HCT116 (cell line): ENCODE results near the gene DOCK3. TPM values are rescaled to one million over a fixed set of nuclear protein-coding genes. Genes with fewer than 3 reads are reported as not detected.

ENCODE experiments used
- ATAC-seq: fragments of 200-7000 bp; cut with Tn5 transposase; 2 replicates; pipeline ENCODE4 v1.9.1; 2020; ENCODE audit warnings: mild to moderate bottlenecking, moderate library complexity
- BruUV-seq: library from RNA; stranded (reverse); fragments of 400-500 nt; replicated peaks from 2 replicates; lab custom pipeline; 2021; lab: Mats Ljungman, UMichigan
- CTCF ChIA-PET: fragments of 300-600 bp; sonication (Branson Sonifier 250); formaldehyde crosslinking; loops from one replicate; lab custom pipeline; 2021; ENCODE audit warnings: antibody characterized with exemption; lab: Charles Lee
- POLR2A ChIA-PET: fragments of 300-600, 350-600 bp; sonication (Branson Sonifier 250); formaldehyde crosslinking; loops from one replicate; lab custom pipeline; 2021; ENCODE audit warnings: antibody characterized with exemption; lab: Charles Lee
- RAD21 ChIA-PET, 2 experiments: fragments of 300-600 bp; sonication (Branson Sonifier 250); formaldehyde crosslinking; loops; one replicate each; lab custom pipeline; 2023; ENCODE audit warnings: low total read pairs in 2 of 2; ENCODE audit not compliant: uncharacterized antibody in 2 of 2, unreplicated experiment in 2 of 2, low non-redundant PET in 1 of 2; lab: Charles Lee
- DNase-seq: peaks from one replicate; pipeline ENCODE4 v3.0.0-alpha.2; 2010; ENCODE audit warnings: low read depth, low spot score
- H2AFZ ChIP-seq: fragments of 200-600 bp; shearing (Covaris generic), sonication (generic); 2 replicates; pipeline ENCODE4 v1.6.1; 2017; ENCODE audit warnings: low read depth, mixed run types, mixed read lengths, antibody characterized with exemption, low read length; ENCODE audit not compliant: poor library complexity, severe bottlenecking
- H3K27ac ChIP-seq: 2 replicates; pipeline ENCODE4 v1.5.1; 2012; ENCODE audit warnings: low read depth, low read length
- H3K27me3 ChIP-seq: fragments of 200-600 bp; sonication (generic); 2 replicates; pipeline ENCODE4 v1.6.1; 2016; ENCODE audit warnings: mixed run types, low read length, mixed read lengths; ENCODE audit not compliant: insufficient read depth
- H3K36me3 ChIP-seq, 2 experiments: fragments of 200-500 bp in 1 of 2; fragments of 200-600 bp in 1 of 2; sonication (Bioruptor generic) in 1 of 2; sonication (generic) in 1 of 2; 2 replicates each; pipeline versions ENCODE4 v1.5.1 to v1.6.1; 2014 to 2016; ENCODE audit warnings: low read length in 2 of 2, inconsistent platforms in 1 of 2, mixed read lengths in 1 of 2, mixed run types in 1 of 2; ENCODE audit not compliant: insufficient read depth in 2 of 2, control insufficient read depth in 1 of 2
- H3K4me1 ChIP-seq, 2 experiments: fragments of 200-600 bp in 1 of 2; sonication (generic) in 1 of 2; 2 replicates each; pipeline versions ENCODE4 v1.5.1 to v1.6.1; 2012 to 2017; ENCODE audit warnings: low read length in 2 of 2, inconsistent platforms in 1 of 2, mild to moderate bottlenecking in 1 of 2, mixed read lengths in 1 of 2, mixed run types in 1 of 2, moderate library complexity in 1 of 2; ENCODE audit not compliant: insufficient read depth in 2 of 2, control insufficient read depth in 1 of 2
- H3K4me2 ChIP-seq: fragments of 200-600 bp; sonication (generic); 2 replicates; pipeline ENCODE4 v1.6.1; 2017; ENCODE audit warnings: mixed run types, low read length, mixed read lengths
- H3K4me3 ChIP-seq, 2 experiments: fragments of 200-600 bp in 1 of 2; sonication (generic) in 1 of 2; replicated peaks in 1 of 2; 2 replicates each; pipeline ENCODE4 v1.5.1; 2011 to 2016; ENCODE audit warnings: low read length in 2 of 2, control low read depth in 1 of 2, low read depth in 1 of 2, mild to moderate bottlenecking in 1 of 2, mixed read lengths in 1 of 2, mixed run types in 1 of 2
- H3K79me2 ChIP-seq: fragments of 200-600 bp; sonication (generic); 2 replicates; pipeline ENCODE4 v1.6.1; 2017; ENCODE audit warnings: mild to moderate bottlenecking, mixed run types, low read length, moderate library complexity, mixed read lengths; ENCODE audit not compliant: insufficient read depth
- H3K9ac ChIP-seq: fragments of 200-600 bp; sonication (generic); 2 replicates; pipeline ENCODE4 v1.6.1; 2016; ENCODE audit warnings: low read length, mixed read lengths
- H3K9me2 ChIP-seq: fragments of 200-600 bp; sonication (generic), shearing (Covaris generic); 2 replicates; pipeline ENCODE4 v1.6.1; 2017; ENCODE audit warnings: mixed run types, mild to moderate bottlenecking, moderate library complexity; ENCODE audit not compliant: insufficient read depth
- H3K9me3 ChIP-seq, 2 experiments: fragments of 200-500 bp in 1 of 2; fragments of 200-600 bp in 1 of 2; sonication (Bioruptor generic) in 1 of 2; sonication (generic) in 1 of 2; 2 replicates each; pipeline ENCODE4 v1.6.1; 2014 to 2017; ENCODE audit warnings: low read length in 2 of 2, mixed read lengths in 2 of 2, inconsistent platforms in 1 of 2, low read depth in 1 of 2, mild to moderate bottlenecking in 1 of 2, mixed run types in 1 of 2, moderate library complexity in 1 of 2; ENCODE audit not compliant: control insufficient read depth in 1 of 2, insufficient read depth in 1 of 2
- H4K20me1 ChIP-seq: fragments of 200-600 bp; sonication (generic), shearing (Covaris generic); 2 replicates; pipeline ENCODE4 v1.6.1; 2017; ENCODE audit warnings: mixed run types, mild to moderate bottlenecking, moderate library complexity; ENCODE audit not compliant: insufficient read depth
- CEBPB ChIP-seq: IDR thresholded peaks from 2 replicates; pipeline ENCODE4 v1.6.1; 2012; ENCODE audit warnings: low read depth
- EZH2 ChIP-seq: fragments of 200-600 bp; sonication (generic); IDR thresholded peaks from 2 replicates; pipeline ENCODE4 v1.6.1; 2017; ENCODE audit warnings: antibody characterized with exemption, mixed run types
- EZH2phosphoT487 ChIP-seq: fragments of 200-600 bp; IDR thresholded peaks from 2 replicates; pipeline ENCODE4 v1.6.1; 2018; ENCODE audit warnings: antibody characterized with exemption, borderline replicate concordance
- JUND ChIP-seq: IDR thresholded peaks from 2 replicates; pipeline ENCODE4 v1.6.1; 2012
- POLR2A ChIP-seq: IDR thresholded peaks from 2 replicates; pipeline ENCODE4 v1.7.0; 2011; ENCODE audit warnings: borderline replicate concordance; ENCODE audit not compliant: insufficient read depth, insufficient read length; ENCODE audit errors: extremely low read depth
- SRF ChIP-seq: IDR thresholded peaks from 2 replicates; pipeline ENCODE4 v1.6.1; 2012; ENCODE audit warnings: low read depth
- ZNF274 ChIP-seq: fragments of 200-500 bp; sonication (Bioruptor generic); IDR thresholded peaks from 2 replicates; pipeline ENCODE4 v1.6.1; 2014; ENCODE audit warnings: mild to moderate bottlenecking, low read depth, low read length, inconsistent platforms
- intact Hi-C: fragments of 100-400 bp; cut with micrococcal nuclease; formaldehyde crosslinking; loops from 2 replicates; pipeline ENCODE4 v1.10.0; 2022
- total RNA-seq: library from RNA; stranded (reverse); gene quantifications from one replicate; pipeline ENCODE4 v1.2.1, GENCODE V29; 2021; ENCODE audit not compliant: unreplicated experiment
- TF ChIP-seq, protein P1 (sequence below): IDR thresholded peaks from 2 replicates; pipeline ENCODE4 v1.6.1; 2012
- TF ChIP-seq, protein P2 (sequence below), 3 experiments: fragments of 200-600 bp in 1 of 3; sonication (generic) in 1 of 3; IDR thresholded peaks in 2 of 3; conservative IDR thresholded peaks in 1 of 3; 2 replicates each; pipeline ENCODE4 v1.5.1; 2012 to 2017; ENCODE audit warnings: low read depth in 2 of 3, low read length in 2 of 3, antibody characterized with exemption in 1 of 3, borderline replicate concordance in 1 of 3, control low read depth in 1 of 3, mild to moderate bottlenecking in 1 of 3, mixed read lengths in 1 of 3, mixed run types in 1 of 3, moderate library complexity in 1 of 3; ENCODE audit not compliant: insufficient read depth in 1 of 3
- TF ChIP-seq, protein P3 (sequence below): IDR thresholded peaks from 2 replicates; pipeline ENCODE4 v1.6.1; 2011; ENCODE audit warnings: mild to moderate bottlenecking, low read length, moderate library complexity; ENCODE audit not compliant: insufficient replicate concordance; ENCODE audit errors: extremely low read depth

DOCK3 gene
- total RNA-seq, 1 experiment from 2014 or later = 4.2 TPM

DNA sequence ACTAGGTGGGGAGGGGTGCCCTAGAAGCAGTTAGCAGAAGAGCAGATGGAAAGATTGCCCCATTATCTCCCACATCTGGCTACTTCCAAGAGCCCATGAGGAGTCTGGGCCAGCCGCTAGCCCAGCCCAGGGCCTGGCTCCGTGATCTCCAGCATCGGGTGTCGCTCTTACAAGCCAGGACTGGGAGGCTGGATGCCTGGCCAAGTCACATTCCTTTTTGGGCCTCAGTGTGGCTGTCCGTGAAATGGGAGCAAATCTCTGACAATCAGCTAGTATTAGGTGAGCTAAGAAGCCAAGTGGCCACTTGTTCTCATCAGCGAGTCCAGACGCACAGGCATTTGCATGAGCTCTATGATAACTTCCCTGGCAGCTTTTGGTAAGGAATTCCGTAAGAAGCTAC is 23.3 kb upstream of the DOCK3 start:
- intact Hi-C loops = no loop called here
- H4K20me1 ChIP-seq = no peaks in the 10 kb centered on the region
- H3K9ac ChIP-seq = no peak overlapping the region
- no peaks in the 10 kb centered on the region for H3K9me3 ChIP-seq
- no peaks in the 10 kb centered on the region for H3K27me3 ChIP-seq
- peaks cover 0 to 6% of the 10 kb centered on the region in 2 experiments; a peak in 2 of 4 replicates for H3K36me3 ChIP-seq
- TF ChIP-seq EZH2phosphoT487 = no peak
- TF ChIP-seq, protein P1, sequence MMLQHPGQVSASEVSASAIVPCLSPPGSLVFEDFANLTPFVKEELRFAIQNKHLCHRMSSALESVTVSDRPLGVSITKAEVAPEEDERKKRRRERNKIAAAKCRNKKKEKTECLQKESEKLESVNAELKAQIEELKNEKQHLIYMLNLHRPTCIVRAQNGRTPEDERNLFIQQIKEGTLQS = no peak
- no peaks in the 10 kb centered on the region for H3K79me2 ChIP-seq
- ATAC-seq (no peak), DNase-seq (no peak)
- CTCF ChIA-PET = interaction anchor here (2.8 to 4.9 kb wide), 2 partner anchors 24 to 34 kb away, joined by 29 to 83 read pairs; partner anchors contain the start of gene MAPKAPK3
- H2AFZ ChIP-seq = no peak overlapping the region
- no peak overlapping the region for H3K4me3 ChIP-seq
- POLR2A ChIA-PET = interaction anchor here (1.0 to 1.1 kb wide), 2 partner anchors 8 to 35 kb away, joined by 3 read pairs; partner anchors contain the start of gene MAPKAPK3
- peaks cover 5 to 23% of the 10 kb centered on the region in 2 experiments for H3K4me1 ChIP-seq
- H3K9me2 ChIP-seq = no peaks in the 10 kb centered on the region
- H3K4me2 ChIP-seq = no peak overlapping the region
- no peak overlapping the region for H3K27ac ChIP-seq
- RAD21 ChIA-PET = interaction anchor here (0.8 to 2.0 kb wide), 2 partner anchors 24 to 35 kb away, joined by 3 to 12 read pairs; no protein-coding TSS in a partner anchor
- no TSS peak for BruUV-seq

DNA sequence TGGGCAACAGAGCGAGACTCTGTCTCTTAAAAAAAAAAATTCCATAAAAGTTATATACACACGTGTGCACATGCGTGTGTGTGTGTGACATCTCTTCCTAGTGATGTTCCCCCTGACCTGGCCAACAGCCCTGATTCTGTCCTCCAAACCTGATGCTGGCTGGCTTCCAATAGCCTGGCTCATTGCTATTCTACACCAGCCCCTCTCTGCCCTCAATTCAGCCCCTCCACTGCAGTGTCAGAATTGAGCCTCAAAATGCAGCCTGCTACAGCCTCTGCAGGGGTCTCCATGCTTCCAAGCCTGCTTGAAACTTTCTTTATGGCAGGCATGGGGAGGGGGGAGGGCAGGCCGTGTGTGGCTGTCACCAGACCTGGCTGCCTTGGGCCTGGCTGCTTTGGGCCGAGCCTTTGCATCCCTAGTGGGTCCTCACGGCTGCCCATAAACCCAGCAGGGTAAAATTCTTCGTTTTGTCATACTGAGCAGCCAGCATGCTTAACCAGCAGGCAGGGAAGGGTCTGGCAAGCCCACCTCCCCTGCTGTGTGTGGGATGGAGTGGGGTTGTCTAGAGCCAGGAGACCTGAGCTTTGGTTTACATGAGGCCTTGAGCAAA is 22.7 kb upstream of the DOCK3 start:
- H2AFZ ChIP-seq = no peak overlapping the region
- no peak overlapping the region for H3K4me2 ChIP-seq
- intact Hi-C loops = loop anchor here (1.0 kb wide), 1 partner anchor 36 kb away; no protein-coding TSS in a partner anchor
- 0 out of 2 replicates have a peak, but pooled peaks have one; percentile 1 for ATAC-seq
- ChIA-PET CTCF (interaction anchor here (1.1 to 4.9 kb wide), 9 partner anchors 14 to 83 kb away, joined by 3 to 83 read pairs (median 6); partner anchors contain the start of genes CISH and MAPKAPK3), POLR2A (interaction anchor here (1.0 to 1.6 kb wide), 5 partner anchors 8 to 36 kb away, joined by 3 to 8 read pairs (median 4); partner anchors contain the start of gene MAPKAPK3), RAD21 (interaction anchor here (1.3 to 2.0 kb wide), 6 partner anchors 11 to 36 kb away, joined by 3 to 40 read pairs (median 10); partner anchors contain the start of gene MAPKAPK3 (in 2 of the 2))
- H3K4me3 ChIP-seq = no peak overlapping the region
- no TSS peak for BruUV-seq
- H3K9ac ChIP-seq = no peak overlapping the region
- H3K4me1 ChIP-seq = peaks cover 5 to 23% of the 10 kb centered on the region in 2 experiments
- no peak for DNase-seq
- no peak for TF ChIP-seq JUND
- TF ChIP-seq, protein P2, sequence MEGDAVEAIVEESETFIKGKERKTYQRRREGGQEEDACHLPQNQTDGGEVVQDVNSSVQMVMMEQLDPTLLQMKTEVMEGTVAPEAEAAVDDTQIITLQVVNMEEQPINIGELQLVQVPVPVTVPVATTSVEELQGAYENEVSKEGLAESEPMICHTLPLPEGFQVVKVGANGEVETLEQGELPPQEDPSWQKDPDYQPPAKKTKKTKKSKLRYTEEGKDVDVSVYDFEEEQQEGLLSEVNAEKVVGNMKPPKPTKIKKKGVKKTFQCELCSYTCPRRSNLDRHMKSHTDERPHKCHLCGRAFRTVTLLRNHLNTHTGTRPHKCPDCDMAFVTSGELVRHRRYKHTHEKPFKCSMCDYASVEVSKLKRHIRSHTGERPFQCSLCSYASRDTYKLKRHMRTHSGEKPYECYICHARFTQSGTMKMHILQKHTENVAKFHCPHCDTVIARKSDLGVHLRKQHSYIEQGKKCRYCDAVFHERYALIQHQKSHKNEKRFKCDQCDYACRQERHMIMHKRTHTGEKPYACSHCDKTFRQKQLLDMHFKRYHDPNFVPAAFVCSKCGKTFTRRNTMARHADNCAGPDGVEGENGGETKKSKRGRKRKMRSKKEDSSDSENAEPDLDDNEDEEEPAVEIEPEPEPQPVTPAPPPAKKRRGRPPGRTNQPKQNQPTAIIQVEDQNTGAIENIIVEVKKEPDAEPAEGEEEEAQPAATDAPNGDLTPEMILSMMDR (IDR thresholded peaks at IDR 0.05 in 2 of 3, conservative IDR thresholded peaks at IDR 0.05 in 1 of 3; ENCODE audit: borderline replicate concordance in 1 of 3, insufficient read depth in 1 of 3, low read depth in 2 of 3, low read length in 2 of 3) = no peak
- no peak for TF ChIP-seq SRF
- no peak for TF ChIP-seq POLR2A
- TF ChIP-seq EZH2 = no peak
- no peak for TF ChIP-seq ZNF274
- TF ChIP-seq, protein P3, sequence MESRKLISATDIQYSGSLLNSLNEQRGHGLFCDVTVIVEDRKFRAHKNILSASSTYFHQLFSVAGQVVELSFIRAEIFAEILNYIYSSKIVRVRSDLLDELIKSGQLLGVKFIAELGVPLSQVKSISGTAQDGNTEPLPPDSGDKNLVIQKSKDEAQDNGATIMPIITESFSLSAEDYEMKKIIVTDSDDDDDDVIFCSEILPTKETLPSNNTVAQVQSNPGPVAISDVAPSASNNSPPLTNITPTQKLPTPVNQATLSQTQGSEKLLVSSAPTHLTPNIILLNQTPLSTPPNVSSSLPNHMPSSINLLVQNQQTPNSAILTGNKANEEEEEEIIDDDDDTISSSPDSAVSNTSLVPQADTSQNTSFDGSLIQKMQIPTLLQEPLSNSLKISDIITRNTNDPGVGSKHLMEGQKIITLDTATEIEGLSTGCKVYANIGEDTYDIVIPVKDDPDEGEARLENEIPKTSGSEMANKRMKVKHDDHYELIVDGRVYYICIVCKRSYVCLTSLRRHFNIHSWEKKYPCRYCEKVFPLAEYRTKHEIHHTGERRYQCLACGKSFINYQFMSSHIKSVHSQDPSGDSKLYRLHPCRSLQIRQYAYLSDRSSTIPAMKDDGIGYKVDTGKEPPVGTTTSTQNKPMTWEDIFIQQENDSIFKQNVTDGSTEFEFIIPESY = no peak
- TF ChIP-seq CEBPB = no peak
- no peaks in the 10 kb centered on the region for H3K27me3 ChIP-seq
- no peak overlapping the region for H3K27ac ChIP-seq
- no peaks in the 10 kb centered on the region for H3K9me2 ChIP-seq
- no peaks in the 10 kb centered on the region for H4K20me1 ChIP-seq
- no peaks in the 10 kb centered on the region for H3K9me3 ChIP-seq
- no peaks in the 10 kb centered on the region for H3K79me2 ChIP-seq
- H3K36me3 ChIP-seq = peaks cover 0 to 2% of the 10 kb centered on the region in 2 experiments; a peak in 2 of 4 replicates
